ENCODE data around the gene SLC22A12.

The SLC22A12 gene

DNA sequence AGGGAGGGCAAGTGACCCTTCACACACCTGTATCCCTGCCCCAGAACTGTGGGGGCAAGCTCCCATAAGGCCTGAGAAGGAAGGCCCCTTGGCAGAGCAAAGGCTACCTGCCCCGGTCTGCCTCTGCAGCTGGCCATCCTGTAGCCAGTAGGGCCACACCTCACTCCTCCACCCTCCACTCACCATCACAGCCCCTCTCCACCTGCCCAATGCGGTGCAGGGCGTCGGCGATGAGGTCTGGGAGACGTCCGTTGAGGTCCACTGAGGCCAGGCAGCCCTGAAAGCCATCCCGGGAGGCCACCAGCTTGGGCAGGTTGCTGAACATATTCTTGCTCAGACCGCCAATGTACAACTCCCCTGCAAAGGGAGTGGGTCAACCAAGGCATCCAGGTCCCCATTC lies 57.5 kb downstream of the SLC22A12 start:
- Histone ChIP-seq H3K27ac (ENCODE audit: low read length) (no peak overlapping the region), H3F3A (ENCODE audit: insufficient read depth, low read length) (no peaks in the 10 kb centered on the region), H3K79me2 (ENCODE audit: low read length) (no peaks in the 10 kb centered on the region), H3K4me3 (ENCODE audit: low read length) (no peak overlapping the region), H3K27me3 (replicated peaks; ENCODE audit: insufficient read depth, low read length) (peaks cover 80% of the 10 kb centered on the region), H3K4me2 (ENCODE audit: low read depth, low read length) (no peak overlapping the region), H3K36me3 (replicated peaks; ENCODE audit: insufficient read depth, low read length) (no peaks in the 10 kb centered on the region), H3K9ac (ENCODE audit: low read length) (no peak overlapping the region), H3K4me1 (ENCODE audit: low read length) (no peaks in the 10 kb centered on the region), H2AFZ (ENCODE audit: low read length) (no peak overlapping the region), H3K9me3 (replicated peaks; ENCODE audit: insufficient read depth, low read length) (no peaks in the 10 kb centered on the region), H4K20me1 (ENCODE audit: insufficient read depth, low read length) (no peaks in the 10 kb centered on the region), H3K9me2 (replicated peaks; ENCODE audit: insufficient read depth, low read length) (no peaks in the 10 kb centered on the region)
- no peak for TF ChIP-seq EZH2phosphoT487 (IDR thresholded peaks at IDR 0.05; ENCODE audit: low read length)
- TF ChIP-seq, protein P1, sequence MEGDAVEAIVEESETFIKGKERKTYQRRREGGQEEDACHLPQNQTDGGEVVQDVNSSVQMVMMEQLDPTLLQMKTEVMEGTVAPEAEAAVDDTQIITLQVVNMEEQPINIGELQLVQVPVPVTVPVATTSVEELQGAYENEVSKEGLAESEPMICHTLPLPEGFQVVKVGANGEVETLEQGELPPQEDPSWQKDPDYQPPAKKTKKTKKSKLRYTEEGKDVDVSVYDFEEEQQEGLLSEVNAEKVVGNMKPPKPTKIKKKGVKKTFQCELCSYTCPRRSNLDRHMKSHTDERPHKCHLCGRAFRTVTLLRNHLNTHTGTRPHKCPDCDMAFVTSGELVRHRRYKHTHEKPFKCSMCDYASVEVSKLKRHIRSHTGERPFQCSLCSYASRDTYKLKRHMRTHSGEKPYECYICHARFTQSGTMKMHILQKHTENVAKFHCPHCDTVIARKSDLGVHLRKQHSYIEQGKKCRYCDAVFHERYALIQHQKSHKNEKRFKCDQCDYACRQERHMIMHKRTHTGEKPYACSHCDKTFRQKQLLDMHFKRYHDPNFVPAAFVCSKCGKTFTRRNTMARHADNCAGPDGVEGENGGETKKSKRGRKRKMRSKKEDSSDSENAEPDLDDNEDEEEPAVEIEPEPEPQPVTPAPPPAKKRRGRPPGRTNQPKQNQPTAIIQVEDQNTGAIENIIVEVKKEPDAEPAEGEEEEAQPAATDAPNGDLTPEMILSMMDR (IDR thresholded peaks at IDR 0.05; ENCODE audit: low read length) = no peak
- no peak for TF ChIP-seq EZH2 (optimal IDR thresholded peaks at IDR 0.05; ENCODE audit: low read depth, low read length)
- no peak for DNase-seq

GRCh38 chr11:64649291-64649697 lies 58.3 kb downstream of the SLC22A12 start:
- Histone ChIP-seq H2AFZ (ENCODE audit: low read length) (no peak overlapping the region), H3K9me3 (replicated peaks; ENCODE audit: insufficient read depth, low read length) (no peaks in the 10 kb centered on the region), H3K36me3 (replicated peaks; ENCODE audit: insufficient read depth, low read length) (no peaks in the 10 kb centered on the region), H3K79me2 (ENCODE audit: low read length) (no peaks in the 10 kb centered on the region), H3K4me2 (ENCODE audit: low read depth, low read length) (no peak overlapping the region), H4K20me1 (ENCODE audit: insufficient read depth, low read length) (no peaks in the 10 kb centered on the region), H3K27ac (ENCODE audit: low read length) (no peak overlapping the region), H3K4me1 (ENCODE audit: low read length) (no peaks in the 10 kb centered on the region), H3K27me3 (replicated peaks; ENCODE audit: insufficient read depth, low read length) (peaks cover 79% of the 10 kb centered on the region), H3K4me3 (ENCODE audit: low read length) (no peak overlapping the region), H3F3A (ENCODE audit: insufficient read depth, low read length) (no peaks in the 10 kb centered on the region), H3K9ac (ENCODE audit: low read length) (no peak overlapping the region), H3K9me2 (replicated peaks; ENCODE audit: insufficient read depth, low read length) (no peaks in the 10 kb centered on the region)
- TF ChIP-seq, protein P1 (IDR thresholded peaks at IDR 0.05; ENCODE audit: low read length) = peak; percentile 46
- no peak for TF ChIP-seq EZH2phosphoT487 (IDR thresholded peaks at IDR 0.05; ENCODE audit: low read length)
- DNase-seq = no peak

DNA sequence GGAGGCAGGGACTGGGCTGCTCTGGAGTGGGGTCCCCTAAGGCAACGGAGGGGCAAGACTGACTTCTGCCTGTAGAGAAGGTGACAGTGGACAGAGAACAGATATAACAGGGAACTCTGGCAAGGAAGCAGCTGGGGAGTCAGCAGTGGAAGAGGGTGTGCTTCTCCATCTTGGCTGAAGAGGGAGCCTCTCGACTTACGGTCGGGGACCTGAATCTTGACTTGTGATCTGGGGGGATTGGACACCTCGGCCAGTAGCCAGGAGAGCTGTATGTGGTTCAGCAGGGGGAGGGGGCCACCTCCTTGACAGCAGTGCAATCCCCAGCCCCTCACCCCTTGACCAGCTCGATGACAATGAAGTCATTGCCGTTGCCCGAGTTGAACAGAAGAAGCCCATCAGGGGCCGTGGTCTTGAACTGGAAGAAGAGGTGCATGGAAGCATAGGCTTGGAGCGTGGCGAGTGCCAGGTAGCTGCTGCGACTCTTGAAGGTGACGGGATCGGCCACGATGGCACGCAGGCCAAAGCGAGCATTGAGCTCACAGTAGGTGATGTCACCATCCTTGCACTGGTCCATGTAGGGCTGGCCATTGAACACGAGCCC lies 60.0 kb downstream of the SLC22A12 start:
- Histone ChIP-seq H3K79me2 (ENCODE audit: low read length) (no peaks in the 10 kb centered on the region), H3K4me3 (ENCODE audit: low read length) (no peak overlapping the region), H3K4me2 (ENCODE audit: low read depth, low read length) (no peak overlapping the region), H3K9me3 (replicated peaks; ENCODE audit: insufficient read depth, low read length) (no peaks in the 10 kb centered on the region), H3K27me3 (replicated peaks; ENCODE audit: insufficient read depth, low read length) (peaks cover 80% of the 10 kb centered on the region), H3K9ac (ENCODE audit: low read length) (no peak overlapping the region), H3K4me1 (ENCODE audit: low read length) (no peaks in the 10 kb centered on the region), H3K36me3 (replicated peaks; ENCODE audit: insufficient read depth, low read length) (no peaks in the 10 kb centered on the region), H3K9me2 (replicated peaks; ENCODE audit: insufficient read depth, low read length) (no peaks in the 10 kb centered on the region), H3F3A (ENCODE audit: insufficient read depth, low read length) (no peaks in the 10 kb centered on the region), H3K27ac (ENCODE audit: low read length) (no peak overlapping the region), H2AFZ (ENCODE audit: low read length) (no peak overlapping the region), H4K20me1 (ENCODE audit: insufficient read depth, low read length) (no peaks in the 10 kb centered on the region)
- DNase-seq = no peak
- no peak for TF ChIP-seq EZH2 (optimal IDR thresholded peaks at IDR 0.05; ENCODE audit: low read depth, low read length)
- TF ChIP-seq, protein P1 (IDR thresholded peaks at IDR 0.05; ENCODE audit: low read length) = peak; percentile 49

Measured in MM.1S (cell line).